GM18907 (cell line): ENCODE results near the gene PHAF1.

ENCODE experiments used
- ATAC-seq: cut with Tn5 transposase; IDR thresholded peaks from one replicate; pipeline ENCODE4 v1.9.1; 2021; ENCODE audit warnings: mild to moderate bottlenecking, moderate library complexity; ENCODE audit not compliant: unreplicated experiment

Gene PHAF1

DNA sequence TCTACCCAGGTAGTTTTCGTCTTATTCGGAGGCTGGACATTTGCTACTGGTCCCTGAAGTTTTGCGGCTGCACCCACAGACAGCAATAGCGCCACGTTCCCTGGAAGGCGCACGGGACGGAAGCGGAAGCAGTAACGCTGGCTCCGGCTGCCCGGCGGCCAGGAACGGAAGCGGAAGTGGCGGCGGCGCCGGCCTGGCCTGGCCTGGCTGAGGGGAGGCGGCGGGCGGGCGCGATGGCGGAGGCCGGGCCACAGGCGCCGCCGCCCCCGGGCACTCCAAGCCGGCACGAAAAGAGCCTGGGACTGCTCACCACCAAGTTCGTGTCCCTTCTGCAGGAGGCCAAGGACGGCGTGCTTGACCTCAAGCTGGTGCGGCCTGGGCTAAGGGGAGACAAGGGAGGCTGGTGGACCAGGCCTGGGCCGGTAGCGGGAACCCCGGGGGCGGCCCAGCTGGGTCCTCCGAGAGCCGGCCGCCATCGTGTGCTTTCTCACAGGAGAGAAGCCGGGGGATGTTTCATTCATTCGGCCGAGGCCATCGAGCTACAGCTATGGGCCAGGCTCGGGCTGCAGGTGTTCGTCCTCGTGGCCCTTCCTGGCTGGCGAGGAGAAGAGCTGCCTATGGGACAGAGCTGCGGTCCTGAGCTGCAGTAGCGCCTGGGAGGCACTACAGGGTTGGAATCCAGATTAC is 82.4 kb downstream of the PHAF1 start, which contains the start of gene E2F4:
Gene E2F4, plus strand, starts transcription at position 161 of the 687 bp plus-strand sequence. Its CDS starts 73 bp downstream, at position 234.
- peak; percentile 84 for ATAC-seq

DNA sequence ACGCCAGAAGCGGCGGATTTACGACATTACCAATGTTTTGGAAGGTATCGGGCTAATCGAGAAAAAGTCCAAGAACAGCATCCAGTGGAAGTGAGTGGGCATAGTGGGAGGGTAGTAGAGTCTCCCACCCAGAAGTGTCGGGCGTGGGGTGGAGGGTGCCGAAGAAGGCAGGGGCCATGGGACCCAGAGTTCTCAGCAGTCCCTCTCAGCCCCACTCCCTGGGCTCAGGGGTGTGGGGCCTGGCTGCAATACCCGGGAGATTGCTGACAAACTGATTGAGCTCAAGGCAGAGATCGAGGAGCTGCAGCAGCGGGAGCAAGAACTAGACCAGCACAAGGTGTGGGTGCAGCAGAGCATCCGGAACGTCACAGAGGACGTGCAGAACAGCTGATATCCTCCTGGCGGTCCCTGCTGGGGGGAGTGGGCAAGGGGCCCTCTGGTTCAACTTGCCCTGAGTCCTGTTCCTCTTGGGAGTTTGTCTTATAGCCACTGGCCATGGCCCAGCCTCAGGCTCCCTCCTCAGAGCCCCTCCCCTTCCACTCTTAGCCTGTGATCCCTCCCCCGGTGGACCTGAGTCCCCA is 83.1 kb downstream of the PHAF1 start:
- ATAC-seq = no peak

DNA sequence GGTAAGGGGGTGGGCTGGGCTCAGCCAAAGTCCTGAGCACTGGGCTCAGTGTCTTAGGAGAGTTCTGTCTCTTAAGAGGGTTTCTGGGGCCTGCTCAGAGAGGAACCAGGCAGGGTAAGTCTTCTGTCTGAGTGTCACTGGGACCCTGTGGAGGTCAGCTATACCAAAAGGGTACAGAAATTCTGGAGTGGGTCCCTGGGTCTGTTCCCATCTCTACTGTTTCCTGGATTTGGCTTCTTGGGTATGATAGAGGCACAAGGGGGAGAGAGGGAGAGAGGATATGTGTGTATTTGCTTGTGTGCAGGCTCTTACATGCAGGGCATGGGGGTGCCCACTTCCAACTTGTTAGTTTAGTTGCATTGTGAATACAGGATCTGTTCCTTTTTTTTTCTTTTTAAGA is 83.8 kb downstream of the PHAF1 start:
- no peak for ATAC-seq

DNA sequence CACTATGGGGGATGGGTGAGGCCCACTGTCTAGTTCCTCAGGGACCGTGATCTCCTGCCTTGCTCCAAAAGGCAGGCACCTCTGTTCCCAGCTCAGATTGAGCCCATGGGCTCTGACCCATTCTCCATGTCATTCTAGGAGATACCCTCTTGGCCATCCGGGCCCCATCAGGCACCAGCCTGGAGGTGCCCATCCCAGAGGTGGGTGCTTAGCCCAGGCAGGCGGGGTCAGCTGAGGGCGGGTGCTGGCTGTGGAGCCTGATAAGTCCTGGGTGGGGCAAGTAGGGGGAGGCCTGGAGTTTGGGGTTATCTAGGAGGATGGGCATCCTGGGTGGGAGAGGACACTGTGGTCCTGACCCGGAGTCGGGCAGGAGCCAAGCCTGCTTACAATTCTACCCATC is 84.5 kb downstream of the PHAF1 start:
- ATAC-seq = no peak

DNA sequence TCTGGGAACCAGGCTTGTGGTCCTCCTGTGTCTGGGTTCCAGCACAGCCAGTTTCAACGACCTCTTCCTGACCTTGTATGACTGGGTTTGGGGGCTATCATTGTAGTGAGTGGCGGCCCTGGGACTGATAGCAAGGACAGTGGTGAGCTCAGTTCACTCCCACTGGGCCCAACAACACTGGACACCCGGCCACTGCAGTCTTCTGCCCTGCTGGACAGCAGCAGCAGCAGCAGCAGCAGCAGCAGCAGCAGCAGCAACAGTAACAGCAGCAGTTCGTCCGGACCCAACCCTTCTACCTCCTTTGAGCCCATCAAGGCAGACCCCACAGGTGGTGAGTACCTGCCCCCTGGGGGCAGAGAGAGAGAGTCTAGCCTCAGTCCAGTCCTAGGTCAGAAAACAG is 85.9 kb downstream of the PHAF1 start:
- no peak for ATAC-seq

DNA sequence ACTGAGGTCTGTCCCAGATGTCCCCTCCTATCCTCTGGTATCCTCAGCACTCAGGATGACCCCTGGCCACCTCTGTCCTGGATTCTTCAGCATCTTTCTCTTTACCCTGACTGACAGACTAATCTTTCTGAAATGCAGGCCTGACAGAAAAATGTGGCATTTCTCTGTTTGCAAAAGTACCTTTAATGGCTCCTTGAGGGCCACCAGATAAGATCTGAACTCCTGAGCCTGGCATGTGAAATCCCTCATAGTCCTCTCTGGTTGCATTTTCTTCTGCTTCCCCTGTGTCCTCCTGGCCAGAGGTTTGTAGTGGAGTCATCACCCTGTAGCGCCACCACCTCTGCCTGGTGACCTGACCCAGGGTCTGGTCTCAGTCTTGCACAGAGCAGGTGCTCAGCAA is 87.1 kb downstream of the PHAF1 start:
- no peak for ATAC-seq

DNA sequence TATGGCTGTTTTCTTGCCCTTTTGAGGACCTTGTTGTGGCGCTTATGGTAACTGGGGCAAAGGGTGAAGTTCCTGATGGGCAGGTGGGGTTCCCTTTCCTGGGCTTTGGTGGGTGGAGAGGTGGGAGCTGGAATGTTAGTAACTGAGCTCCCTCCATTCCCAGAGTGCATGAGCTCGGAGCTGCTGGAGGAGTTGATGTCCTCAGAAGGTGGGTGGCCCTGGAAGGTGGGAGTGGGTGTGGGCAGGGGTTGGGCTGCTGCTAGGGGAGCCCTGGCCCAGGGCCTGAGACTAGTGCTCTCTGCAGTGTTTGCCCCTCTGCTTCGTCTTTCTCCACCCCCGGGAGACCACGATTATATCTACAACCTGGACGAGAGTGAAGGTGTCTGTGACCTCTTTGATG is 88.0 kb downstream of the PHAF1 start:
- ATAC-seq = no peak
